Stimulated activated effector memory CD8-positive, alpha-beta T cell treated with anti-CD3 and anti-CD28 coated beads, Interleukin-12 subunit alpha, Interleukin-12 subunit beta, amount 100 ng/mL, for 72 hours (primary cell): ENCODE data around the gene P2RX4.
"Not testable (repeated sequence)": the region's sequence is repeated elsewhere in the genome, so short reads cannot be mapped to it uniquely, and the experiment has no call there.

Source experiments
- ATAC-seq: fragments of 150-1000 bp; cut with Tn5 transposase; 2 replicates; pipeline ENCODE4 v1.10.0; 2021
- DNase-seq, 2 donors: peaks; one replicate each; pipeline ENCODE4 v3.0.0; 2021 to 2022; ENCODE audit warnings: low spot score in 2 of 2
- H3K27ac Mint-ChIP-seq: one replicate; pipeline ENCODE4 v1.8.0; 2022; ENCODE audit warnings: mild to moderate bottlenecking, mixed read lengths
- H3K36me3 Mint-ChIP-seq: one replicate; pipeline ENCODE4 v1.8.0; 2022; ENCODE audit warnings: mild to moderate bottlenecking, mixed read lengths
- H3K4me1 Mint-ChIP-seq: one replicate; pipeline ENCODE4 v1.8.0; 2022; ENCODE audit warnings: mixed read lengths
- H3K4me3 Mint-ChIP-seq: one replicate; pipeline ENCODE4 v1.8.0; 2022; ENCODE audit warnings: mild to moderate bottlenecking, mixed read lengths
- H3K9me3 Mint-ChIP-seq: one replicate; pipeline ENCODE4 v1.8.0; 2022; ENCODE audit warnings: mixed read lengths

The P2RX4 gene

GRCh38 chr12:121240484-121241101 lies 30.7 kb downstream of the P2RX4 start:
- DNase-seq (peak; percentile 55 to 72), ATAC-seq (peak; percentile 91)
- Mint-ChIP-seq H3K4me1 (peaks cover 31% of the 10 kb centered on the region), H3K27ac (peak overlapping the region; percentile 95), H3K9me3 (no peaks in the 10 kb centered on the region), H3K36me3 (peaks cover 51% of the 10 kb centered on the region), H3K4me3 (peak overlapping the region; percentile 70)

- Mint-ChIP-seq H3K9me3 (no peaks in the 10 kb centered on the region), H3K4me3 (peak overlapping the region; percentile 70), H3K36me3 (peaks cover 49% of the 10 kb centered on the region), H3K27ac (peak overlapping the region; percentile 95), H3K4me1 (peaks cover 31% of the 10 kb centered on the region)
- DNase-seq = no peak
- no peak for ATAC-seq
Measured at GRCh38 chr12:121241156-121241970, 31.4 kb downstream of the P2RX4 start.

- ATAC-seq (no peak), DNase-seq (no peak)
- Mint-ChIP-seq H3K27ac (no peak overlapping the region), H3K4me3 (no peak overlapping the region), H3K9me3 (no peaks in the 10 kb centered on the region), H3K36me3 (peaks cover 55% of the 10 kb centered on the region), H3K4me1 (peaks cover 27% of the 10 kb centered on the region)
Measured at GRCh38 chr12:121245031-121245430, 35.1 kb downstream of the P2RX4 start.

GRCh38 chr12:121245951-121246350 lies 36.0 kb downstream of the P2RX4 start:
- Mint-ChIP-seq H3K36me3 (peaks cover 55% of the 10 kb centered on the region), H3K9me3 (no peaks in the 10 kb centered on the region), H3K27ac (no peak overlapping the region), H3K4me3 (no peak overlapping the region), H3K4me1 (peaks cover 18% of the 10 kb centered on the region)
- no peak for ATAC-seq
- no peak for DNase-seq

GRCh38 chr12:121246893-121247557 lies 37.1 kb downstream of the P2RX4 start:
- peaks cover 48% of the 10 kb centered on the region for H3K36me3 Mint-ChIP-seq
- no peak for DNase-seq
- H3K4me3 Mint-ChIP-seq = no peak overlapping the region
- peak overlapping the region; percentile 78 for H3K27ac Mint-ChIP-seq
- ATAC-seq = no peak
- H3K4me1 Mint-ChIP-seq = peaks cover 7% of the 10 kb centered on the region
- H3K9me3 Mint-ChIP-seq = no peaks in the 10 kb centered on the region

- ATAC-seq (no peak), DNase-seq (no peak)
- Mint-ChIP-seq H3K4me1 (peaks cover 8% of the 10 kb centered on the region), H3K4me3 (no peak overlapping the region), H3K9me3 (no peaks in the 10 kb centered on the region), H3K27ac (no peak overlapping the region), H3K36me3 (peaks cover 49% of the 10 kb centered on the region)
Measured at GRCh38 chr12:121248622-121249021, 38.7 kb downstream of the P2RX4 start.

GRCh38 chr12:121250359-121250758 lies 40.4 kb downstream of the P2RX4 start:
- ATAC-seq (no peak), DNase-seq (no peak)
- Mint-ChIP-seq H3K27ac (no peak overlapping the region), H3K4me3 (no peak overlapping the region), H3K9me3 (no peaks in the 10 kb centered on the region), H3K36me3 (peaks cover 62% of the 10 kb centered on the region), H3K4me1 (peaks cover 16% of the 10 kb centered on the region)

- Mint-ChIP-seq H3K36me3 (peaks cover 76% of the 10 kb centered on the region), H3K4me3 (no peak overlapping the region), H3K4me1 (peaks cover 16% of the 10 kb centered on the region), H3K9me3 (no peaks in the 10 kb centered on the region), H3K27ac (no peak overlapping the region)
- DNase-seq (no peak), ATAC-seq (no peak)
Measured at GRCh38 chr12:121251838-121252237, 41.9 kb downstream of the P2RX4 start.

- peaks cover 85% of the 10 kb centered on the region for H3K36me3 Mint-ChIP-seq
- peak; percentile 39 for ATAC-seq
- H3K27ac Mint-ChIP-seq = peak overlapping the region; percentile 58
- no peak overlapping the region for H3K4me3 Mint-ChIP-seq
- H3K4me1 Mint-ChIP-seq = peaks cover 10% of the 10 kb centered on the region
- no peak for DNase-seq
- no peaks in the 10 kb centered on the region for H3K9me3 Mint-ChIP-seq
Measured at GRCh38 chr12:121252712-121253345, 42.9 kb downstream of the P2RX4 start.

- ATAC-seq = no peak
- Mint-ChIP-seq H3K36me3 (peaks cover 85% of the 10 kb centered on the region), H3K9me3 (no peaks in the 10 kb centered on the region), H3K27ac (peak overlapping the region; percentile 54), H3K4me1 (peaks cover 10% of the 10 kb centered on the region), H3K4me3 (no peak overlapping the region)
- no peak for DNase-seq
Measured at GRCh38 chr12:121253638-121254335, 43.9 kb downstream of the P2RX4 start.

- peak; percentile 24 for ATAC-seq
- H3K27ac Mint-ChIP-seq = no peak overlapping the region
- no peak overlapping the region for H3K4me3 Mint-ChIP-seq
- peaks cover 10% of the 10 kb centered on the region for H3K4me1 Mint-ChIP-seq
- H3K36me3 Mint-ChIP-seq = peaks cover 87% of the 10 kb centered on the region
- DNase-seq = no peak
- H3K9me3 Mint-ChIP-seq = no peaks in the 10 kb centered on the region
Measured at GRCh38 chr12:121255433-121255832, 45.5 kb downstream of the P2RX4 start.

- H3K27ac Mint-ChIP-seq, DNase-seq, H3K9me3 Mint-ChIP-seq, H3K4me3 Mint-ChIP-seq, ATAC-seq: not testable (repeated sequence)
- peaks cover 10% of the 10 kb centered on the region for H3K4me1 Mint-ChIP-seq
- H3K36me3 Mint-ChIP-seq = peaks cover 98% of the 10 kb centered on the region
Measured at GRCh38 chr12:121257704-121258449, 47.9 kb downstream of the P2RX4 start.

GRCh38 chr12:121259074-121259473 lies 49.1 kb downstream of the P2RX4 start:
- ATAC-seq = no peak
- H3K4me3 Mint-ChIP-seq = no peak overlapping the region
- no peak overlapping the region for H3K27ac Mint-ChIP-seq
- DNase-seq = no peak
- H3K4me1 Mint-ChIP-seq = peaks cover 4% of the 10 kb centered on the region
- peaks cover 96% of the 10 kb centered on the region for H3K36me3 Mint-ChIP-seq
- H3K9me3 Mint-ChIP-seq = no peaks in the 10 kb centered on the region

- H3K4me3 Mint-ChIP-seq = no peak overlapping the region
Measured at GRCh38 chr12:121260091-121260490, 50.2 kb downstream of the P2RX4 start.

More at GRCh38 chr12:121260091-121260490, 50.2 kb downstream of the P2RX4 start:
- Mint-ChIP-seq H3K4me1 (no peaks in the 10 kb centered on the region), H3K27ac (peak overlapping the region; percentile 88), H3K36me3 (peaks cover 96% of the 10 kb centered on the region), H3K9me3 (no peaks in the 10 kb centered on the region)
- DNase-seq (no peak), ATAC-seq (no peak)
